Spleen (tissue), 7 donors: ENCODE results near the gene SYAP1.

Experiments used
- CTCF ChIP-seq, 11 experiments: fragments of 200-600 bp in 7 of 11; fragments of 450-650 bp in 4 of 11; sonication (generic) in 4 of 11; IDR thresholded peaks in 8 of 11; conservative IDR thresholded peaks in 3 of 11; 1 replicate in 7 of 11; 2 replicates in 4 of 11; pipeline versions ENCODE4 v1.4.0 to v1.8.0; 2016 to 2021; ENCODE audit warnings: antibody characterized with exemption in 11 of 11, inconsistent platforms in 4 of 11, mild to moderate bottlenecking in 1 of 11
- POLR2A ChIP-seq, 3 donors: fragments of 450-650 bp; IDR thresholded peaks; one replicate each; pipeline ENCODE4 v1.5.1; 2017; ENCODE audit warnings: antibody characterized with exemption in 3 of 3, mild to moderate bottlenecking in 1 of 3
- POLR2AphosphoS5 ChIP-seq, 3 donors: sonication (generic); formaldehyde crosslinking; IDR thresholded peaks; one replicate each; pipeline ENCODE4 v1.5.1; 2017; ENCODE audit warnings: antibody characterized with exemption in 3 of 3
- donor health status: DM: no; HTN: no; CAD: no; lungs with moderate emphysema.
- donor health status: DM: no; HTN: no; CAD: no.
- donor health status: DM: no; HTN: no; CAD: no.

- TF ChIP-seq CTCF (IDR thresholded peaks at IDR 0.05 in 8 of 11, conservative IDR thresholded peaks at IDR 0.05 in 3 of 11) (no peak), POLR2A (IDR thresholded peaks at IDR 0.05) (no peak), POLR2AphosphoS5 (IDR thresholded peaks at IDR 0.05) (no peak)
Measured at GRCh38 chrX:16771483-16772398, 52.3 kb downstream of the SYAP1 start.
